ENCODE data around the gene GID8. TPM values are rescaled to one million over a fixed set of nuclear protein-coding genes. Genes with fewer than 3 reads are reported as not detected.

GID8 gene
- total and polyA plus RNA-seq, 2 experiments from 2014 or later: 41.8 to 106 TPM

DNA sequence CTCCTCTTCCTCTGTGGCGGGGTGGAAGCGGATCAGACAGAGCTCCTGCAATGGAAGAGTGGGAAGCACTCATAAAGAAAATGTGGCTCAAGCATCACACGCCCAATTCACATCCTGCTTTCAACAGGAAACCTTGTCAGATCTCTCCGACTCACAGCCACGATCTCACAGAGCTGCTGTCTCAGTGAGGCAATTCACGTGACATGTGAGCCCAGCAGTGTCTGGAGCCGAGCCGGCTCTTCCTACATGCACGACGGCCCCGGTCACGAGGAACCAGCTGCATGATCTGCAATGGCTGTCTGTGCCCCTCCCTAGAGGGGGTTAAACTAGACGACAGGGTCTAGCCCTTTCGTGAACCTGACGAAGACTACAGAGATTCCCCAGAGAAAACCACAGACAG is 46.8 kb upstream of the GID8 start:
- Histone ChIP-seq H3K79me2 (replicated peaks; ENCODE audit: insufficient read depth) (no peaks in the 10 kb centered on the region), H3K9me2 (ENCODE audit: insufficient read depth) (no peaks in the 10 kb centered on the region), H3K27ac (ENCODE audit: low read depth) (peak overlapping the region; percentile 26; the same call in 1 of the 2 replicates), H3K27me3 (ENCODE audit: insufficient read depth) (no peaks in the 10 kb centered on the region), H3K4me2 (no peak overlapping the region), H3F3A (replicated peaks; ENCODE audit: low read depth) (peaks cover 88% of the 10 kb centered on the region), H3K4me3 (no peak overlapping the region), H4K20me1 (replicated peaks; ENCODE audit: insufficient read depth) (peaks cover 32% of the 10 kb centered on the region), H3K36me3 (ENCODE audit: insufficient read depth) (peaks cover 86% of the 10 kb centered on the region), H2AFZ (no peak overlapping the region), H3K4me1 (ENCODE audit: insufficient read depth) (peaks cover 6% of the 10 kb centered on the region; the same call in 1 of the 2 replicates)
- Mint-ChIP-seq H3K4me3 (no peak overlapping the region), H3K27ac (no peak overlapping the region), H3K4me1 (peaks cover 13% of the 10 kb centered on the region), H3K27me3 (ENCODE audit: insufficient read depth, low read depth, poor library complexity) (peaks cover 19% of the 10 kb centered on the region), H3K36me3 (ENCODE audit: low read depth) (peaks cover 99% of the 10 kb centered on the region), H3K9me3 (no peaks in the 10 kb centered on the region; the same call in 2 of the 3 replicates)
- TF ChIP-seq CREB1 (CRISPR knock-in tag; IDR thresholded peaks at IDR 0.05; ENCODE audit: low read depth) (no peak), NANOG (IDR thresholded peaks at IDR 0.05; ENCODE audit: borderline replicate concordance) (no peak), STAT1 (IDR thresholded peaks at IDR 0.05; ENCODE audit: unreplicated experiment) (no peak), POLR2AphosphoS5 (IDR thresholded peaks at IDR 0.05; ENCODE audit: low read depth) (no peak), EZH2phosphoT487 (IDR thresholded peaks at IDR 0.05; ENCODE audit: unreplicated experiment) (no peak), EZH2 (IDR thresholded peaks at IDR 0.05; ENCODE audit: low read depth, unreplicated experiment) (no peak), ZNF331 (CRISPR knock-in tag; IDR thresholded peaks at IDR 0.05; ENCODE audit: low read depth) (no peak), ZNF114 (CRISPR knock-in tag; IDR thresholded peaks at IDR 0.05) (no peak), JUNB (IDR thresholded peaks at IDR 0.05; ENCODE audit: unreplicated experiment) (no peak)
- TF ChIP-seq, protein P1, sequence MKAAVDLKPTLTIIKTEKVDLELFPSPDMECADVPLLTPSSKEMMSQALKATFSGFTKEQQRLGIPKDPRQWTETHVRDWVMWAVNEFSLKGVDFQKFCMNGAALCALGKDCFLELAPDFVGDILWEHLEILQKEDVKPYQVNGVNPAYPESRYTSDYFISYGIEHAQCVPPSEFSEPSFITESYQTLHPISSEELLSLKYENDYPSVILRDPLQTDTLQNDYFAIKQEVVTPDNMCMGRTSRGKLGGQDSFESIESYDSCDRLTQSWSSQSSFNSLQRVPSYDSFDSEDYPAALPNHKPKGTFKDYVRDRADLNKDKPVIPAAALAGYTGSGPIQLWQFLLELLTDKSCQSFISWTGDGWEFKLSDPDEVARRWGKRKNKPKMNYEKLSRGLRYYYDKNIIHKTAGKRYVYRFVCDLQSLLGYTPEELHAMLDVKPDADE (IDR thresholded peaks at IDR 0.05): no peak
- TF ChIP-seq, protein P2, sequence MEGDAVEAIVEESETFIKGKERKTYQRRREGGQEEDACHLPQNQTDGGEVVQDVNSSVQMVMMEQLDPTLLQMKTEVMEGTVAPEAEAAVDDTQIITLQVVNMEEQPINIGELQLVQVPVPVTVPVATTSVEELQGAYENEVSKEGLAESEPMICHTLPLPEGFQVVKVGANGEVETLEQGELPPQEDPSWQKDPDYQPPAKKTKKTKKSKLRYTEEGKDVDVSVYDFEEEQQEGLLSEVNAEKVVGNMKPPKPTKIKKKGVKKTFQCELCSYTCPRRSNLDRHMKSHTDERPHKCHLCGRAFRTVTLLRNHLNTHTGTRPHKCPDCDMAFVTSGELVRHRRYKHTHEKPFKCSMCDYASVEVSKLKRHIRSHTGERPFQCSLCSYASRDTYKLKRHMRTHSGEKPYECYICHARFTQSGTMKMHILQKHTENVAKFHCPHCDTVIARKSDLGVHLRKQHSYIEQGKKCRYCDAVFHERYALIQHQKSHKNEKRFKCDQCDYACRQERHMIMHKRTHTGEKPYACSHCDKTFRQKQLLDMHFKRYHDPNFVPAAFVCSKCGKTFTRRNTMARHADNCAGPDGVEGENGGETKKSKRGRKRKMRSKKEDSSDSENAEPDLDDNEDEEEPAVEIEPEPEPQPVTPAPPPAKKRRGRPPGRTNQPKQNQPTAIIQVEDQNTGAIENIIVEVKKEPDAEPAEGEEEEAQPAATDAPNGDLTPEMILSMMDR (conservative IDR thresholded peaks at IDR 0.05; ENCODE audit: low read depth in 2 of 2): no peak
- TF ChIP-seq, protein P3, sequence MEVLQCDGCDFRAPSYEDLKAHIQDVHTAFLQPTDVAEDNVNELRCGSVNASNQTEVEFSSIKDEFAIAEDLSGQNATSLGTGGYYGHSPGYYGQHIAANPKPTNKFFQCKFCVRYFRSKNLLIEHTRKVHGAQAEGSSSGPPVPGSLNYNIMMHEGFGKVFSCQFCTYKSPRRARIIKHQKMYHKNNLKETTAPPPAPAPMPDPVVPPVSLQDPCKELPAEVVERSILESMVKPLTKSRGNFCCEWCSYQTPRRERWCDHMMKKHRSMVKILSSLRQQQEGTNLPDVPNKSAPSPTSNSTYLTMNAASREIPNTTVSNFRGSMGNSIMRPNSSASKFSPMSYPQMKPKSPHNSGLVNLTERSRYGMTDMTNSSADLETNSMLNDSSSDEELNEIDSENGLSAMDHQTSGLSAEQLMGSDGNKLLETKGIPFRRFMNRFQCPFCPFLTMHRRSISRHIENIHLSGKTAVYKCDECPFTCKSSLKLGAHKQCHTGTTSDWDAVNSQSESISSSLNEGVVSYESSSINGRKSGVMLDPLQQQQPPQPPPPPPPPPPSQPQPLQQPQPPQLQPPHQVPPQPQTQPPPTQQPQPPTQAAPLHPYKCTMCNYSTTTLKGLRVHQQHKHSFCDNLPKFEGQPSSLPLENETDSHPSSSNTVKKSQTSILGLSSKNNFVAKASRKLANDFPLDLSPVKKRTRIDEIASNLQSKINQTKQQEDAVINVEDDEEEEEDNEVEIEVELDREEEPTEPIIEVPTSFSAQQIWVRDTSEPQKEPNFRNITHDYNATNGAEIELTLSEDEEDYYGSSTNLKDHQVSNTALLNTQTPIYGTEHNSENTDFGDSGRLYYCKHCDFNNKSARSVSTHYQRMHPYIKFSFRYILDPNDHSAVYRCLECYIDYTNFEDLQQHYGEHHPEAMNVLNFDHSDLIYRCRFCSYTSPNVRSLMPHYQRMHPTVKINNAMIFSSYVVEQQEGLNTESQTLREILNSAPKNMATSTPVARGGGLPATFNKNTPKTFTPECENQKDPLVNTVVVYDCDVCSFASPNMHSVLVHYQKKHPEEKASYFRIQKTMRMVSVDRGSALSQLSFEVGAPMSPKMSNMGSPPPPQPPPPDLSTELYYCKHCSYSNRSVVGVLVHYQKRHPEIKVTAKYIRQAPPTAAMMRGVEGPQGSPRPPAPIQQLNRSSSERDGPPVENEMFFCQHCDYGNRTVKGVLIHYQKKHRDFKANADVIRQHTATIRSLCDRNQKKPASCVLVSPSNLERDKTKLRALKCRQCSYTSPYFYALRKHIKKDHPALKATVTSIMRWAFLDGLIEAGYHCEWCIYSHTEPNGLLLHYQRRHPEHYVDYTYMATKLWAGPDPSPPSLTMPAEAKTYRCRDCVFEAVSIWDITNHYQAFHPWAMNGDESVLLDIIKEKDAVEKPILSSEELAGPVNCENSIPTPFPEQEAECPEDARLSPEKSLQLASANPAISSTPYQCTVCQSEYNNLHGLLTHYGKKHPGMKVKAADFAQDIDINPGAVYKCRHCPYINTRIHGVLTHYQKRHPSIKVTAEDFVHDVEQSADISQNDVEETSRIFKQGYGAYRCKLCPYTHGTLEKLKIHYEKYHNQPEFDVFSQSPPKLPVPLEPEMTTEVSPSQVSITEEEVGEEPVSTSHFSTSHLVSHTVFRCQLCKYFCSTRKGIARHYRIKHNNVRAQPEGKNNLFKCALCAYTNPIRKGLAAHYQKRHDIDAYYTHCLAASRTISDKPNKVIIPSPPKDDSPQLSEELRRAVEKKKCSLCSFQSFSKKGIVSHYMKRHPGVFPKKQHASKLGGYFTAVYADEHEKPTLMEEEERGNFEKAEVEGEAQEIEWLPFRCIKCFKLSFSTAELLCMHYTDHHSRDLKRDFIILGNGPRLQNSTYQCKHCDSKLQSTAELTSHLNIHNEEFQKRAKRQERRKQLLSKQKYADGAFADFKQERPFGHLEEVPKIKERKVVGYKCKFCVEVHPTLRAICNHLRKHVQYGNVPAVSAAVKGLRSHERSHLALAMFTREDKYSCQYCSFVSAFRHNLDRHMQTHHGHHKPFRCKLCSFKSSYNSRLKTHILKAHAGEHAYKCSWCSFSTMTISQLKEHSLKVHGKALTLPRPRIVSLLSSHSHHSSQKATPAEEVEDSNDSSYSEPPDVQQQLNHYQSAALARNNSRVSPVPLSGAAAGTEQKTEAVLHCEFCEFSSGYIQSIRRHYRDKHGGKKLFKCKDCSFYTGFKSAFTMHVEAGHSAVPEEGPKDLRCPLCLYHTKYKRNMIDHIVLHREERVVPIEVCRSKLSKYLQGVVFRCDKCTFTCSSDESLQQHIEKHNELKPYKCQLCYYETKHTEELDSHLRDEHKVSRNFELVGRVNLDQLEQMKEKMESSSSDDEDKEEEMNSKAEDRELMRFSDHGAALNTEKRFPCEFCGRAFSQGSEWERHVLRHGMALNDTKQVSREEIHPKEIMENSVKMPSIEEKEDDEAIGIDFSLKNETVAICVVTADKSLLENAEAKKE (CRISPR knock-in tag; IDR thresholded peaks at IDR 0.05): no peak
- TF ChIP-seq, protein P4, sequence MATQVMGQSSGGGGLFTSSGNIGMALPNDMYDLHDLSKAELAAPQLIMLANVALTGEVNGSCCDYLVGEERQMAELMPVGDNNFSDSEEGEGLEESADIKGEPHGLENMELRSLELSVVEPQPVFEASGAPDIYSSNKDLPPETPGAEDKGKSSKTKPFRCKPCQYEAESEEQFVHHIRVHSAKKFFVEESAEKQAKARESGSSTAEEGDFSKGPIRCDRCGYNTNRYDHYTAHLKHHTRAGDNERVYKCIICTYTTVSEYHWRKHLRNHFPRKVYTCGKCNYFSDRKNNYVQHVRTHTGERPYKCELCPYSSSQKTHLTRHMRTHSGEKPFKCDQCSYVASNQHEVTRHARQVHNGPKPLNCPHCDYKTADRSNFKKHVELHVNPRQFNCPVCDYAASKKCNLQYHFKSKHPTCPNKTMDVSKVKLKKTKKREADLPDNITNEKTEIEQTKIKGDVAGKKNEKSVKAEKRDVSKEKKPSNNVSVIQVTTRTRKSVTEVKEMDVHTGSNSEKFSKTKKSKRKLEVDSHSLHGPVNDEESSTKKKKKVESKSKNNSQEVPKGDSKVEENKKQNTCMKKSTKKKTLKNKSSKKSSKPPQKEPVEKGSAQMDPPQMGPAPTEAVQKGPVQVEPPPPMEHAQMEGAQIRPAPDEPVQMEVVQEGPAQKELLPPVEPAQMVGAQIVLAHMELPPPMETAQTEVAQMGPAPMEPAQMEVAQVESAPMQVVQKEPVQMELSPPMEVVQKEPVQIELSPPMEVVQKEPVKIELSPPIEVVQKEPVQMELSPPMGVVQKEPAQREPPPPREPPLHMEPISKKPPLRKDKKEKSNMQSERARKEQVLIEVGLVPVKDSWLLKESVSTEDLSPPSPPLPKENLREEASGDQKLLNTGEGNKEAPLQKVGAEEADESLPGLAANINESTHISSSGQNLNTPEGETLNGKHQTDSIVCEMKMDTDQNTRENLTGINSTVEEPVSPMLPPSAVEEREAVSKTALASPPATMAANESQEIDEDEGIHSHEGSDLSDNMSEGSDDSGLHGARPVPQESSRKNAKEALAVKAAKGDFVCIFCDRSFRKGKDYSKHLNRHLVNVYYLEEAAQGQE (IDR thresholded peaks at IDR 0.05; ENCODE audit: unreplicated experiment): no peak
- DNase-seq (ENCODE audit: low spot score) (no peak), ATAC-seq (no peak)

Data from GM23338 (cell line).